Measurements from ENCODE around the gene IGF1R.

DNA sequence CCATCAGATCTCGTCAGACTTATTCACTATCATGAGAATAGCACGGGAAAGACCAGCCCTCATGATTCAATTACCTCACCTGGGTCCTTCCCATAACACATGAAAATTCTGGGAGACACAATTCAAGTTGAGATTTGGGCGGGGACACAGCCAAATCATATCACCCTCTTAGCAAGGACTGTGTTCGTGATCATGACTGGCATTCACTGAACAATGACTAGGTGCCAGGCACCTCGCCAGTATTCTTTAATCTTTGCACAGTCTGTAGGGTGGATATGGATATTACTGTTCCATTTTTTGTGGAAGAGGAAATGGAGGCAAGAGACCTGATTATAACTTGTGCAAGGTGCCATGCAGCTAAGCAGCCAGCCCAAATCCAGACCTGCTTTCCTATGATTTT is 77.5 kb downstream of the IGF1R start:
- TF ChIP-seq, protein P1, sequence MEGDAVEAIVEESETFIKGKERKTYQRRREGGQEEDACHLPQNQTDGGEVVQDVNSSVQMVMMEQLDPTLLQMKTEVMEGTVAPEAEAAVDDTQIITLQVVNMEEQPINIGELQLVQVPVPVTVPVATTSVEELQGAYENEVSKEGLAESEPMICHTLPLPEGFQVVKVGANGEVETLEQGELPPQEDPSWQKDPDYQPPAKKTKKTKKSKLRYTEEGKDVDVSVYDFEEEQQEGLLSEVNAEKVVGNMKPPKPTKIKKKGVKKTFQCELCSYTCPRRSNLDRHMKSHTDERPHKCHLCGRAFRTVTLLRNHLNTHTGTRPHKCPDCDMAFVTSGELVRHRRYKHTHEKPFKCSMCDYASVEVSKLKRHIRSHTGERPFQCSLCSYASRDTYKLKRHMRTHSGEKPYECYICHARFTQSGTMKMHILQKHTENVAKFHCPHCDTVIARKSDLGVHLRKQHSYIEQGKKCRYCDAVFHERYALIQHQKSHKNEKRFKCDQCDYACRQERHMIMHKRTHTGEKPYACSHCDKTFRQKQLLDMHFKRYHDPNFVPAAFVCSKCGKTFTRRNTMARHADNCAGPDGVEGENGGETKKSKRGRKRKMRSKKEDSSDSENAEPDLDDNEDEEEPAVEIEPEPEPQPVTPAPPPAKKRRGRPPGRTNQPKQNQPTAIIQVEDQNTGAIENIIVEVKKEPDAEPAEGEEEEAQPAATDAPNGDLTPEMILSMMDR (IDR thresholded peaks at IDR 0.05), result no peak
- no peak for TF ChIP-seq POLR2A (IDR thresholded peaks at IDR 0.05)
